Measurements from ENCODE around the gene LMO4.
A peak's percentile ranks its signal among the peaks of the same experiment; 100 is the strongest.

The LMO4 gene

GRCh38 chr1:87329051-87329525 is 408 bp downstream of the LMO4 start:
- peak; percentile 4 to 19 (median 12) for DNase-seq

- no peak for DNase-seq
Measured at GRCh38 chr1:87329526-87330056, 911 bp downstream of the LMO4 start.

DNA sequence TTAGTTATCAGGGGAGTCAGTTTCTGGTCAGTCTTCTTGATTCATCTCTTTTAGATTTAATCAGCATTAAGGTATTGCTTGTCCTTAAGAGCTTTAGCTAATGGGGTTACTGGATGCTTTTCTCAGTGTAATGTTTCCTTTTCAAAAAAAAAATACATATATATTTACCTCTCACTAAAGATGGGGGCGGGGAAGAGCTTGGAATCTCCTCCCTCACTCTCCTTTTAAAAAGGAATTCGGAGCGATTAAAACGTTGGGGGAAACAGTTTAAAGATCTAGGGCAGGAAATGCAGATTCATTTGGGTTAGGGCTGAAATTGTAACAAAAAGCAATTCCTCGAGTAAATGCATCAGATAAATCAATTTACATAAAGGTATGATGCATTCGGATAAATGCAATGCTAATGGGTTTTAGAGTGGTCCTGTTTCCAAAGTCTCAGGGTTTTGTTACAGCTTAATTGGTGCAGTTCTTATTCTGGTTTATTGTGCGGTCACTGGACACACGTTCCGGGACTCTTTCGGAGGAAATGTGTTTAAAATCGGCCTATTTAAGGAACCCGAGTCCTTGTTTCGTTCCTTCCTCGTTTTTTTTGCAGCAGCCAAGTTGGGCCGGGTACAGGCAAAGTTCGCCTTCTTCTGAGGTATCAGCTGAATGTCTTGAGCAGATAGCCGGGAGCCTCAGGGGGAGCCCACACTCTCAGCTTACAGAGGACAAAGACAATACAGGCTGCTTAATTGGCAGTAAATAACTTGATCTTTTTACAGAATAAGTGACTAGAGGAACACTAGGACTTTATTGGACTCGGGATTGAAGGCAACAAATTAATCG is 1.6 kb downstream of the LMO4 start:
- no peak for DNase-seq

- DNase-seq, result no peak
Measured at GRCh38 chr1:87330885-87331364, 2.2 kb downstream of the LMO4 start.

DNA sequence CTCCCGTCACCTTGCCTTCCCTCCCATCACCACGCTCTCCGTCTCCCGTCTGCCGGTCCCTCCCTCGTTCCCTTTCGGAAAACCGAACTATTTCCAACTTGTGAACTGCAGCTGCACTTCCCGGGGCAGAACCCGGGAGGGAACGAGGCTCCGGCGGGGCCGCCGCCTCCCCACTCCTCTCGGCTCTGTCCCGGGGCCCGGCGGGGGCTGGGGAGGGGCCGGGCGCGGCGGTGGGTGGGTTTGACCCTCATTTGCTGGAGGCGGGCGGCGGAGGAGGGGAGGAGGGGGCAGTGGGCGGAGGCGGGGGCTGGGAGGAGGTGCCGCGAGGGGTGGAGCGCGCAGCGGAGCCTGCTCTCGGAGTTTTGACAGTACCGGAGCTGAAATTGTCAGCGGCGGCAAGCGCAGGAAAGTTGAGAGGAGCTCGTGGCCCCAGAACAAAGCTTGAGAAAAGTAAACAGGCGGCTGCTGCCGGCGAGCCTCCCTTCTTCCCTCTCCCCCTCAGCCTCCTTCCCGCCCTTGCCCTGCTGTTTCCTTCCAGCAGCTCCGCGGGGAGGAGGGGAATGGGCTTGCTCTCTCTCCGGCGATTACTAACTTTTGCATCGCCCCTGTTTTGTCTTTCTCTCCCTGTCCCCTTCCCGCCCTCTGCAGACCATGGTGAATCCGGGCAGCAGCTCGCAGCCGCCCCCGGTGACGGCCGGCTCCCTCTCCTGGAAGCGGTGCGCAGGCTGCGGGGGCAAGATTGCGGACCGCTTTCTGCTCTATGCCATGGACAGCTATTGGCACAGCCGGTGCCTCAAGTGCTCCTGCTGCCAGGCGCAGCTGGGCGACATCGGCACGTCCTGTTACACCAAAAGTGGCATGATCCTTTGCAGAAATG is 2.9 kb downstream of the LMO4 start:
- peak in 3 of 4 experiments; percentile 20 to 40 (median 21) for DNase-seq

DNA sequence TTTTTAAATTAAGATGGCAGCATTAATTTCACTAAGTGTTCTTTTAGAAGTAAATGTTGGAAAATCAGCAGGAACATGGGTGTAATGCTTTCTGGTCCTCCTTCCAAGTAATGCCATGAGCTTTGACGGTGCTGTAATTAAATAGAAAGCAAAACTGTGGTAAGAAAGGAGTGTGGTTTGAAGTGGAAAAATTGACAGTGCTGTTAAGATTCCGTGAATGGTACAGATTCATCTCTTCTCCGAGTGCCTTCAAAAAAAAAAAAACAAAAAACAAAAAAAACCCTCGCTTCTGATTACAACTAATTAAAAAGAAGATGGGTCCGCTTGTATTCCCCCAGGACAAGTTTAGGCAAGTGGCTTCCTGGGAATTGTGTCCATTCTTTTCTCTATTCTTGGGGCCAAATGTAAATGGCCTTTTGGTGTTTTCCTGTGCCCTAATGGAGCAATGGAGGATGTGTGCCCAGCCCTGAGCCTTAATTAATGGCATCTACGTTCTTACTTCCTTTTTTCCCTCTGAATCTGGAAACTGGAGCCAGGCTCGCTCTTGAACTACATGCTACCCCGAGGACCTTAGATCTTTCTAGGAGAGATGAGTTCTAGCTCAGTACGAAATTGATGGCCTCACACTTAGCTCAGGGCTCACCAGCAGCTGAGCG is 5.1 kb downstream of the LMO4 start:
- DNase-seq, result no peak

DNA sequence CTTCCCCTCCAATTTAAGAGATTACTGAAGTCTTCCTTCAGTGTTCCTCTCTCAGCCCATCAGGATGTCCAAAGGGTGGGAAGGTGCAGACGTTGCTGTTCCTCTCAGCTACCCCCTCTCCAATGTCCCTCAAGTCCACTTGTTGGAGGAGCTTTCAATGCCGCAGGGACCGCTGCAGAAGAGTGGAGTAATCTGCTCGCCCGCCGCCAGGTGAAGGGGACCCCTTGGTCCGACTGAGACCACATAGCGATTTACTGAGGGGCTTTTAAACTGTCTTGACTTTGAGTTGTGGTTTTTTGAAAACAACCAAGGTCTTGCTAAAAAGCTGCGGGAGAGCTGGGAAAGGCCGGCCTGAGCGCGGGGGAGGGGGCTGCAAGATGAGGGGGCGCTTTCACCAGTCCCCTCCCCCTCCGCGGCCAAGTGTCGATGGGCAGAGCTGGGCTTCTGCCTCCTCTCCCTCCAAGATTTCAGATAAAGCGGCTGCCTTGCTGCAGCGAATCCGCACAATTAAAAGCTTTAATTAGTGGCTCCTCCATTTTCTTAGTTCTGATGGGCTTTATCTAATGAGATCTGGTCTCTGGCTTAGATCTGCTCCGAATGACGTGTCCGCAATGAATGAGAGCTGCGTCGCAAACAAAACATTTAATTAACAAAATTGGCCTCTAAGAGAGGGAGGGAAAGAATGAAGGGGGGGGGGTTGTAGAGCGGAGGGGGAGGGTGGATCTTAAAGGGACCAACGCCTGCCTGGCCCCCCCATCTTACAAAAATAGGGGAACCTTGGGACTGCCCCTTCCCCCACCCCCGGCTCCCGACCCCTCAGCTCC is 5.9 kb downstream of the LMO4 start:
- DNase-seq, result no peak

DNA sequence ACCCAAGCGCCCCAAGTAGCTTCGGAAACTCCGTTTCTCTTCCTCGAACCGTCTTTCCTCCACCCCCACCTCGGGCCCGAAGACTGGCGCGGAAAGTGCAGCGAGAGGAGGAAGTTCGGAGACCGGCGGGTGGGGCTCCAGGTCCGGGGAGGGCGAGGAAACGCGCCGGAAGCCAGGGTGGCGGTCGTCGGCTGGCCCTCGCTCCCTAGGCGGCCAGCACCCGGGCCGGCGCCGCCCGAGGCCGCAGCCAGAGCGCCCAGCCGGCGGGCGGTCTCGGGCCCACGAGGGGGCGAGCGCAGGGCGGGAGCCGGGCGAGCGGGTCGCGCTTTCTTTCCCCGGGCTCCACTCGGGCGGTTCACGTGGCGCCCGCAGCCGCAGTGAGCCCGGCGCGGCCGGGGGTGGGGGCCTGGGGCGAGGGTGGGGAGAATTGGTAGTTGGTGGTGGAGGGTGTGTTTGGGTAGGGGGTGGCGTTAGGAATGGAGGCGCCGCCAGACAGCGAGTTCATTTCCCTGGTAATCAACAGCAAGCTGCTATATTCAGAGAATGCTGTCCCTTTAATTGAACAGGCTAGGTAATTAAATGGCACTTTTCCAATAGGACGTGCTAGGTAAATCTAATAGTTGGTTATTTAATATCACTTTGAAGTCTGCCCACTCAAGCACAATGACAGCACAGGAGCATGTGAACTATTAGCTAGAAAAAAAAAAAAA is 6.7 kb downstream of the LMO4 start:
- peak in 3 of 4 experiments; percentile 10 to 33 (median 14) for DNase-seq

DNA sequence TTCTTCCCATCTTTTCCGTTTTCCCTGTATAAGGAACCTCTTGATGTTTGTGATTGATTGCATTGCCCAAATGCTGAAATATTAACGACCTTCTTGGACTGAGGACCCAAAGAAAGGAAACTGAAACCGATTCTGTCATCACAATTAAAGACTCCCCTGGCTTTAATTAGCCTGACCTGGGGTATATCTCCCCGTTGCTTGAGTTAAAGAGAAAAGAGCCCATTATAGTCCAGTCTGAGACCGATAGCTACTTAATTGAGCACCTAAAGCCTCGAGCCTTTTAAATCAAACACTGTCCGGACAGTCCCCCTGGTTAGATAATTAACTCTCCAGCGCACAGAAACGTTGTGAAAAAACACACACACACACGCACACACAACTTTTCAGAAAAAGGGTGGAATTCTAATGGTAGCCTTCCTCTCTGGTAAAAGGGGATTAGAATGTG is 8.0 kb downstream of the LMO4 start:
- DNase-seq, result no peak

DNA sequence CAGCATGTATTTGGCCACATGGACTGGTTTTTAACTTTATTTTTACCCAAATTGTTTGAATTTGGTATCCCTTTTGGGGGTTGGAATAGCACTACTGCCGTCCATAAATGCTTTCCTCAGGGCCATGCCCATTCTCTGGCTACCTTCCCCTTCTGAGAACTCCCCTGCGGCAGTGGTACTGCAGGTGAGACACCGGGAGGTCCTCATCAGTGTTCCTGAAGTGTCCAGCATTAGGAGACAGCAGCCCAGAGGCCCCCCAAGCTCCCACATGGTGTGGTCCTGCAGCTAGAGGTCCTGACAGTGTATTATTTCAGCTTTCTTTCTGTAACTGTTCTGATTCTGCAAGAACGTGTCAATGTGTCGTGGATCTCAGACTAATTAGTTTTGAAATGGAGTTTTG is 8.9 kb downstream of the LMO4 start:
- no peak for DNase-seq

DNA sequence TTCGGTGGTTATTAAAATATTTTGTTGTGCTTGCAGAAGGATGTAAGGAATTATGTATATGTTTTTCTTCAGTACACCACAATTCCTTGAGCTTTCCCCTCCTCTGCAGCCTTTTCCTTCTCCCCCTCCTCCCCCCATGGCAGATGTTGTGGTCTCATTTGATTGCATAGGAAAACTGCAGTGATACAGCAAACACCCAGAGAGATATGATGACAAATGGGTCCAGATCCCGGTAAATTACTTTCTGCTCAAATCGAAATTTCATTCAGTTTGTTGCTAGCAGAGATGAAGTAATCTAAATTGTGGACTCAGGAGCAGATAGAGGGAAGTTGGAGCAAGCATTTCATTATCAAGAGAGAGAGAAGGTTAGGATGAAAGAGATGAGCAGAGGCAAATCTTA is 9.9 kb downstream of the LMO4 start:
- DNase-seq, result no peak

DNA sequence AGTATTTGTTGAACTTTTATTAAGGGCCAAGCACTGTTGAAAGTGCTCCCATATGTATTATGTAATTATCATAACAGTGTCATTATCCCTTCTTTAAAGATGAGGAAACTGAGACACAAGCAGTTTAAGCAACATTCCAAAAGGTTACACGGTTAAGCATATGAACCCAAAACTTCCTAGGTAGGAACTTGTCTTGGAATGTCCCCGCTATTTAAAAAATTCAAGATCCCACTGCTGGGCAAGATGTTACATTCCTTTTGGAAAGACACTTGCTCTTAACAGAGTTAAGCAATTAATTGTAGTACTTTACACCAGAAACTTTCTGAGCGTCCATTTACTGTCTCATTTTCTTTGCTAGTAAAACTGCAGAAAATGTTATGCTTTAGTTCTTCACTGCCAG is 15.6 kb downstream of the LMO4 start:
- DNase-seq, result no peak

DNA sequence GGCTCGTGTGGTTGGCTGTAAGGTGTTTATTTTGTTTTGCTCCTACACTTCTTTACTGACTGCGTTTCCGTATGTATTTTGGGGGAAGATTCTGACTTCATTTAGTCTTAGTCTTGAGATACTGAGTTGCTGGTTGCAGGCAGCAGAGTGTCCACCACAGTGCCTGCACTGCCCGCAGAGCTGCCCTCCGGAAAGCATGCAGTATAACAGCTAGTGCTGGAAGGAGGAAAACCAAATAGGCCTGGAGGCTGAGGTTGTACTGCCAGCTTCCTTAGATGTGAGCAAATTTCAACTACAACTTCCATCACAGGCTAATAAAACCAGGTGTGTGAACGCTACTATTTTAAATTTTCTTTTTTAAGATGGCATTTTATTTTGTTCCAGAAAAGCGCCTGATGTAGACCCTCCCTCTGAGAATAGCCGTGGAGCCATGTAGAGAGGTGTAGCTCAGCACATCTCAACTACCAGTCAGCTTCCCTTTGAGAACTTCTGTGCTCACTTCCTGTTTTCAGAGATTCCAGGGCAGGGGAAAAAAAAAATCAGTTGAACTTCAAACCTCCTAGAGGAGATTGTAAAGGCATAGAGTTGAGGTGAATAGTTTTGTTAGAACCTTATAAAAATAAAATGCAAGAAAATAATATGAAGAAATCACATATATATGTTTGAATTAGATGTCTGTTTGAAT is 17.6 kb downstream of the LMO4 start:
- DNase-seq, result no peak

DNA sequence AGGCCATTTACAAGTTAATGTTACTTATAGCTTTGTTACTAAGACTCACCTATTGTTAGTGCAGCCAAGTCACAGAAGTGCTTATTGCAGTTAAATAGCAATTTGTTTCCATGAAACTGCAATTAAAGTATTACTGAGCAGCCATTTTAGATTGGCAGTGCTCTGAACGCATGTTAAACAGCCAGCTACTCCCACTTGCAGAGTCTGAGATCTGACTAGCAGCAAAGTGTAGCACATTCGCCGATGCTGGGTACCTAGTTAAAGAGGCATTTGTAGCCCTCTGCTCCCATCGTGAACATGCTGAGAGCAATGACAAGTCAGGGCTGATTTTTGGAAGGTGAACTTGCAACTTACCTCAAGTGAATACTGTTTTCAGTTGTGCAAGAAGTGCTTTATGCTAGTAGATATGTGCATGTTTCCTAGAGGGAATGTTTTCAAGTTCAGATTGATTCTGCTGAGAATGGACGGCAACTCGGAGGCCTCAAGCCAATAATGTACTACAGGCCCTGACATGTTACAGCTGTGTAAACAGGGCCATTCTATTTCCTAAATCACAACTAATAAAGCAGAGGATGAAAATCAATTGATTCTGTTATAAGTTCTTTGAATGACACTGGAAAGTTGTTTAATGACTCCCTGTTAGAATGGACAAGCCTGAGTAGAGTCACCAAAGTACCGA is 19.8 kb downstream of the LMO4 start:
- no peak for DNase-seq

GRCh38 chr1:87349036-87349435 is 20.4 kb downstream of the LMO4 start:
- DNase-seq, result no peak

DNA sequence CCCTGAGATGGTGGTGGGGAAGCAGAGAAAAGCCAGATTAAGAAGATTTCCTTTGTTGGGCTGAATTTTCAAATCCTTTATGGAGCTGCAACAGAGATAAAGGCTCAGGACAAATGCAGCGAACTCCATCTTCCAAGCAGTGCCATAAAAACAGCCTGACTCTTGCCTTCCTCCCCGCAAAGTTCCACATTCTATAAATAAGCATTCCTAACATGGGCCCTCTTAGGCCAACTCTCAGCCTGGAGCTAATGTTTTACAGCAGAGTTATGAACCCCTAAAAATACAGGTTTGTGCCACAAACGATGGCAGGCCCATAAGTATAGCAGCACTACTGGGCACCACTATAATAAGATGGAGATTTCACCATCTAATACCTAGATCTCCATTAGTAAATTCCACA is 27.2 kb downstream of the LMO4 start:
- no peak for DNase-seq

DNA sequence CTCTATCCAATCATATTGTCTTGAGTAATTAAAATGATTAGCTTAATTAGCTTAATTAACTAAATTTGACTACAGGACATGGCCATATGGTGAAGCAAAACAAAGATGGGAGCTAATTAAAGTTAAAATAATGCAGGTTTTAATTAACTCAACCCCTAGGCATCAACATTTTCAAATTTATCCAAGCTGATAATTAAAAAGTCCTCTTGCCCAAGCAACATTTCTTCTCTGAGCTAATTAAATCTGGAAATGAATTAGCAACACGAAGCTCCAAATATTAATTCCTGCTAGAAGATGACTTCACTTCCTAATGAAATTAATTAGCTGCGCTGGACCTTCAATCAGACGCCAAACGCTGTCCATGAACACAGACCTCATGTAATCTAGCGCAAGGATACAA is 27.9 kb downstream of the LMO4 start:
- DNase-seq, result no peak

- no peak for DNase-seq
Measured at GRCh38 chr1:87358219-87358618, 29.5 kb downstream of the LMO4 start.

GRCh38 chr1:87359586-87359985 is 30.9 kb downstream of the LMO4 start:
- no peak for DNase-seq

Data from activated naive CD4-positive, alpha-beta T cell (primary cell).